Measurements from ENCODE around the gene ASB9. TPM values are rescaled to one million over a fixed set of nuclear protein-coding genes. Genes with fewer than 3 reads are reported as not detected.
A peak's percentile ranks its signal among the peaks of the same experiment; 100 is the strongest.
"Not testable (repeated sequence)": the region's sequence is repeated elsewhere in the genome, so short reads cannot be mapped to it uniquely, and the experiment has no call there.

The ASB9 gene
- total and polyA plus RNA-seq, 2 donors (not counting 3 experiments of a cell fraction or from before 2014, with no cell fraction given) = 6.5 to 7.6 TPM

- dilution Hi-C loops (cut with MboI; ENCODE audit: extremely low pct_ligation_motif_present, low sequenced_read_pairs) = no loop called here
- H3K36me3 ChIP-seq (ENCODE audit: control insufficient read depth in 2 of 2, extremely low read depth in 1 of 2, insufficient read depth in 2 of 2, low read length in 2 of 2) = no peaks in the 10 kb centered on the region
- peaks cover 6% of the 10 kb centered on the region for H3K4me1 ChIP-seq (ENCODE audit: control insufficient read depth, extremely low read depth, insufficient read depth, low read length)
- DNase-seq (ENCODE audit: low read depth, low spot score) (peak; percentile 91), FAIRE-seq (no peak)
- H3K27me3 ChIP-seq (ENCODE audit: control insufficient read depth in 2 of 2, insufficient read depth in 2 of 2, low read length in 2 of 2) = no peaks in the 10 kb centered on the region
- intact Hi-C loops (cut with micrococcal nuclease) = no loop called here
- no peaks in the 10 kb centered on the region for H3K79me2 ChIP-seq (ENCODE audit: control insufficient read depth, insufficient read depth, low read length)
- no peak overlapping the region for H2AFZ ChIP-seq (ENCODE audit: low read depth, low read length)
- POLR2A ChIA-PET = interaction anchor here (0.6 kb wide), 1 partner anchor 460 kb away, joined by 3 read pairs; no protein-coding TSS in a partner anchor
- no peak overlapping the region for H3K4me3 ChIP-seq (replicated peaks in 1 of 3; ENCODE audit: insufficient read depth in 1 of 3, low read depth in 1 of 3, low read length in 3 of 3)
- CTCF ChIA-PET = interaction anchor here (1.2 kb wide), 1 partner anchor 10 kb away, joined by 5 read pairs; no protein-coding TSS in a partner anchor
- no peak overlapping the region for H3K9ac ChIP-seq (replicated peaks; ENCODE audit: extremely low read depth, insufficient read depth, low read length)
- no peaks in the 10 kb centered on the region for H3K9me3 ChIP-seq (replicated peaks; ENCODE audit: control insufficient read depth, insufficient read depth, low read length)
- H3K9me1 ChIP-seq (replicated peaks; ENCODE audit: control insufficient read depth, extremely low read depth, insufficient read depth, low read length) = no peaks in the 10 kb centered on the region
- no TSS peak for BruUV-seq (replicated peaks)
- TF ChIP-seq CTCF (IDR thresholded peaks at IDR 0.05; ENCODE audit: extremely low read depth in 1 of 2, insufficient read depth in 1 of 2, low read depth in 1 of 2, low read length in 2 of 2) = no peak
- no peak for TF ChIP-seq EZH2 (IDR thresholded peaks at IDR 0.05; ENCODE audit: borderline replicate concordance, low read depth, low read length, severe bottlenecking)
- TF ChIP-seq FOS (IDR thresholded peaks at IDR 0.05; ENCODE audit: borderline replicate concordance, insufficient read depth, low read length) = no peak
- TF ChIP-seq MAX (IDR thresholded peaks at IDR 0.05; ENCODE audit: insufficient read depth, insufficient read length) = no peak
- H3K27ac ChIP-seq (ENCODE audit: insufficient read depth, low read depth, low read length) = no peak overlapping the region
- H4K20me1 ChIP-seq (replicated peaks; ENCODE audit: control insufficient read depth, extremely low read depth, insufficient read depth, low read length) = no peaks in the 10 kb centered on the region
- peak overlapping the region; percentile 50 for H3K4me2 ChIP-seq (ENCODE audit: insufficient read depth, low read length)
These were observed 40.2 kb upstream of the ASB9 start for GRCh38 chrX:15310117-15310516.

- H4K20me1 ChIP-seq (replicated peaks; ENCODE audit: control insufficient read depth, extremely low read depth, insufficient read depth, low read length); H2AFZ ChIP-seq (ENCODE audit: low read depth, low read length); H3K79me2 ChIP-seq (ENCODE audit: control insufficient read depth, insufficient read depth, low read length); intact Hi-C loops (cut with micrococcal nuclease); FAIRE-seq; CTCF ChIA-PET; dilution Hi-C loops (cut with MboI; ENCODE audit: extremely low pct_ligation_motif_present, low sequenced_read_pairs); H3K4me2 ChIP-seq (ENCODE audit: insufficient read depth, low read length); H3K9ac ChIP-seq (replicated peaks; ENCODE audit: extremely low read depth, insufficient read depth, low read length); H3K4me1 ChIP-seq (ENCODE audit: control insufficient read depth, extremely low read depth, insufficient read depth, low read length); H3K27me3 ChIP-seq (ENCODE audit: control insufficient read depth in 2 of 2, insufficient read depth in 2 of 2, low read length in 2 of 2); H3K9me3 ChIP-seq (replicated peaks; ENCODE audit: control insufficient read depth, insufficient read depth, low read length); DNase-seq (ENCODE audit: low read depth, low spot score); POLR2A ChIA-PET; H3K4me3 ChIP-seq (replicated peaks in 1 of 3; ENCODE audit: insufficient read depth in 1 of 3, low read depth in 1 of 3, low read length in 3 of 3); BruUV-seq (replicated peaks); H3K36me3 ChIP-seq (ENCODE audit: control insufficient read depth in 2 of 2, extremely low read depth in 1 of 2, insufficient read depth in 2 of 2, low read length in 2 of 2); H3K9me1 ChIP-seq (replicated peaks; ENCODE audit: control insufficient read depth, extremely low read depth, insufficient read depth, low read length); H3K27ac ChIP-seq (ENCODE audit: insufficient read depth, low read depth, low read length): not testable (repeated sequence)
These were observed 36.0 kb upstream of the ASB9 start for GRCh38 chrX:15305899-15306298.

Measured in endothelial cell of umbilical vein (primary cell).